CD14-positive monocyte (primary cell): ENCODE data around the gene KIAA0930. TPM values are rescaled to one million over a fixed set of nuclear protein-coding genes. Genes with fewer than 3 reads are reported as not detected.

Source experiments
- DNase-seq, 3 donors: peaks; one replicate each; pipeline ENCODE4 v3.0.0-alpha.2; 2011 to 2022
- H2AFZ ChIP-seq: 2 replicates; pipeline ENCODE4 v1.6.0; 2012; ENCODE audit warnings: mild to moderate bottlenecking, low read depth, low read length, inconsistent platforms; ENCODE audit not compliant: insufficient read depth, poor library complexity, severe bottlenecking
- H3K27ac ChIP-seq, 2 donors: 1 replicate in 1 of 2; 2 replicates in 1 of 2; pipeline ENCODE4 v1.5.1; 2012 to 2013; ENCODE audit warnings: low read length in 2 of 2, control low read depth in 1 of 2, inconsistent platforms in 1 of 2, low read depth in 1 of 2, mild to moderate bottlenecking in 1 of 2
- H3K27me3 ChIP-seq, 2 donors: one replicate each; pipeline versions ENCODE4 v1.6.0 to v1.6.1; 2011 to 2013; ENCODE audit warnings: low read length in 2 of 2; ENCODE audit not compliant: control insufficient read depth in 2 of 2, insufficient read depth in 2 of 2
- H3K36me3 ChIP-seq, 2 donors: replicated peaks in 1 of 2; 1 replicate in 1 of 2; 2 replicates in 1 of 2; pipeline versions ENCODE4 v1.5.1 to v1.6.1; 2012 to 2013; ENCODE audit warnings: low read length in 2 of 2, control low read depth in 1 of 2, inconsistent platforms in 1 of 2, mild to moderate bottlenecking in 1 of 2; ENCODE audit not compliant: insufficient read depth in 2 of 2, control insufficient read depth in 1 of 2
- H3K4me1 ChIP-seq, 2 donors: 1 replicate in 1 of 2; 2 replicates in 1 of 2; pipeline versions ENCODE4 v1.5.1 to v1.6.1; 2012 to 2013; ENCODE audit warnings: low read length in 2 of 2, control low read depth in 1 of 2, inconsistent platforms in 1 of 2, mild to moderate bottlenecking in 1 of 2, moderate library complexity in 1 of 2; ENCODE audit not compliant: insufficient read depth in 2 of 2, control insufficient read depth in 1 of 2
- H3K4me2 ChIP-seq: replicated peaks from 2 replicates; pipeline ENCODE3; 2012; ENCODE audit warnings: low read length, moderate library complexity, mild to moderate bottlenecking; ENCODE audit not compliant: poor library complexity, severe bottlenecking; ENCODE audit errors: extremely low read depth
- H3K4me3 ChIP-seq, 3 experiments: fragments of 200-600 bp in 1 of 3; sonication (generic) in 1 of 3; replicated peaks in 1 of 3; 1 replicate in 2 of 3; 2 replicates in 1 of 3; pipeline ENCODE4 v1.5.1; 2011 to 2013; ENCODE audit warnings: low read length in 3 of 3, mild to moderate bottlenecking in 3 of 3, control low read depth in 2 of 3, low read depth in 2 of 3, inconsistent platforms in 1 of 3, moderate library complexity in 1 of 3
- H3K79me2 ChIP-seq: 2 replicates; pipeline ENCODE4 v1.6.0; 2012; ENCODE audit warnings: mild to moderate bottlenecking, control low read depth, inconsistent platforms, low read length, moderate library complexity; ENCODE audit not compliant: insufficient read depth
- H3K9ac ChIP-seq: 2 replicates; pipeline ENCODE4 v1.6.0; 2017; ENCODE audit warnings: low read length, mild to moderate bottlenecking; ENCODE audit not compliant: insufficient read depth, poor library complexity, severe bottlenecking
- H3K9me3 ChIP-seq, 2 donors: replicated peaks in 1 of 2; 1 replicate in 1 of 2; 2 replicates in 1 of 2; pipeline versions ENCODE4 v1.5.1 to v1.6.1; 2012 to 2013; ENCODE audit warnings: low read length in 2 of 2, control low read depth in 1 of 2; ENCODE audit not compliant: control insufficient read depth in 1 of 2, insufficient read depth in 1 of 2
- H4K20me1 ChIP-seq: 2 replicates; pipeline ENCODE4 v1.6.0; 2012; ENCODE audit warnings: mild to moderate bottlenecking, low read length, control low read depth, moderate library complexity; ENCODE audit not compliant: insufficient read depth
- H3K27ac Mint-ChIP-seq, 7 donors: one replicate each; pipeline ENCODE4 v1.8.0; 2020; ENCODE audit warnings: mild to moderate bottlenecking in 7 of 7, mixed read lengths in 7 of 7, moderate library complexity in 6 of 7, inconsistent platforms in 2 of 7
- H3K27me3 Mint-ChIP-seq, 3 donors: one replicate each; pipeline ENCODE4 v1.8.0; 2021 to 2022; ENCODE audit warnings: low read depth in 3 of 3, mild to moderate bottlenecking in 3 of 3, mixed read lengths in 3 of 3, moderate library complexity in 3 of 3, inconsistent platforms in 1 of 3
- H3K36me3 Mint-ChIP-seq, 2 donors: one replicate each; pipeline ENCODE4 v1.8.0; 2020; ENCODE audit warnings: mixed read lengths in 2 of 2, inconsistent platforms in 1 of 2, mild to moderate bottlenecking in 1 of 2
- H3K4me1 Mint-ChIP-seq: one replicate; pipeline ENCODE4 v1.8.0; 2020; ENCODE audit warnings: mild to moderate bottlenecking, mixed read lengths
- H3K4me3 Mint-ChIP-seq, 2 donors: one replicate each; pipeline ENCODE4 v1.8.0; 2020; ENCODE audit warnings: mild to moderate bottlenecking in 2 of 2, mixed read lengths in 2 of 2, moderate library complexity in 1 of 2
- H3K9me3 Mint-ChIP-seq, 7 donors: one replicate each; pipeline ENCODE4 v1.8.0; 2020 to 2022; ENCODE audit warnings: mixed read lengths in 7 of 7, mild to moderate bottlenecking in 6 of 7, moderate library complexity in 6 of 7, inconsistent platforms in 2 of 7
- CTCF ChIP-seq: fragments of 200-600 bp; IDR thresholded peaks from one replicate; pipeline ENCODE4 v1.8.0; 2022; ENCODE audit warnings: antibody characterized with exemption, mild to moderate bottlenecking
- WGBS: methylation state at CpG from one replicate; pipeline ENCODE4 v1.1.5; 2013; ENCODE audit warnings: missing lambda C conversion rate; ENCODE audit not compliant: insufficient coverage; 5-methylcytosine and 5-hydroxymethylcytosine counted together
- intact Hi-C, 2 donors: fragments of 100-400 bp; cut with micrococcal nuclease; formaldehyde crosslinking; loops; one replicate each; pipeline versions ENCODE4 v1.15.0 to v1.15.1; 2023
- polyA plus RNA-seq, 3 donors: library from polyadenylated mRNA; depleted of rRNA in 1 of 3; unstranded in 2 of 3; stranded (reverse) in 1 of 3; fragments of 300-500 nt in 2 of 3; fragments of >200 nt in 1 of 3; fragmentation: Illumina TruSeq in 2 of 3; gene quantifications; 1 replicate in 2 of 3; 2 replicates in 1 of 3; pipeline ENCODE4 v1.2.3, GENCODE V29; 2012 to 2021

Gene KIAA0930
- polyA plus RNA-seq, 3 donors, result 14.0 to 89.1 (median 15.6) TPM

- Mint-ChIP-seq H3K27me3 (peaks cover 0 to 5% (median 3%) of the 10 kb centered on the region in 3 donors), H3K27ac (peak overlapping the region; percentile 61 to 97 (median 91))
- intact Hi-C loops, result no loop called here
Measured at GRCh38 chr22:45233386-45233785, 7.3 kb downstream of the KIAA0930 start.

GRCh38 chr22:45231293-45231692 lies 9.4 kb downstream of the KIAA0930 start:
- Histone ChIP-seq H3K9ac (no peak overlapping the region), H3K4me2 (peak overlapping the region; percentile 45), H3K27ac (peak overlapping the region; percentile 76 to 98), H3K36me3 (peaks cover 17 to 22% of the 10 kb centered on the region in 2 donors), H3K79me2 (peaks cover 98% of the 10 kb centered on the region), H3K4me3 (peak overlapping the region in 1 of 3 experiments; percentile 38), H4K20me1 (peaks cover 44% of the 10 kb centered on the region), H2AFZ (no peak overlapping the region), H3K4me1 (peaks cover 96 to 100% of the 10 kb centered on the region in 2 donors), H3K27me3 (no peaks in the 10 kb centered on the region), H3K9me3 (no peaks in the 10 kb centered on the region)
- intact Hi-C loops, result no loop called here
- WGBS, result no CpG with 5 or more reads among the region's 2 CpGs
- Mint-ChIP-seq H3K36me3 (peaks cover 26 to 56% of the 10 kb centered on the region in 2 donors), H3K9me3 (peaks cover 0 to 3% (median 0%) of the 10 kb centered on the region in 7 donors), H3K27me3 (peaks cover 0 to 3% (median 2%) of the 10 kb centered on the region in 3 donors), H3K4me3 (no peak overlapping the region), H3K27ac (peak overlapping the region; percentile 86 to 97 (median 94)), H3K4me1 (peaks cover 95% of the 10 kb centered on the region)
- no peak for DNase-seq
- no peak for TF ChIP-seq CTCF

More at GRCh38 chr22:45233386-45233785, 7.3 kb downstream of the KIAA0930 start:
- Mint-ChIP-seq H3K36me3 (peaks cover 39 to 71% of the 10 kb centered on the region in 2 donors), H3K4me3 (peak overlapping the region; percentile 63 to 83), H3K4me1 (peaks cover 95% of the 10 kb centered on the region), H3K9me3 (no peaks in the 10 kb centered on the region)
- Histone ChIP-seq H3K79me2 (peaks cover 100% of the 10 kb centered on the region), H3K27me3 (no peaks in the 10 kb centered on the region), H3K9me3 (no peaks in the 10 kb centered on the region), H3K4me3 (peak overlapping the region in 1 of 3 experiments; percentile 72), H3K4me1 (peaks cover 96 to 100% of the 10 kb centered on the region in 2 donors), H3K36me3 (peaks cover 33 to 40% of the 10 kb centered on the region in 2 donors), H3K4me2 (peak overlapping the region; percentile 84), H3K9ac (peak overlapping the region; percentile 29), H2AFZ (no peak overlapping the region), H4K20me1 (peaks cover 65% of the 10 kb centered on the region), H3K27ac (peak overlapping the region; percentile 76 to 98)
- no peak for TF ChIP-seq CTCF
- DNase-seq, result no peak
- 87% methylated on average over 9 of the region's 10 CpGs for WGBS
